SK-N-SH treated with all-trans-retinoic acid at 6 μM for 48 hours (cell line): ENCODE measurements around the gene SEMA5A.

Source experiments
- ATAC-seq: fragments of 200-7000 bp; cut with Tn5 transposase; 3 replicates; pipeline ENCODE4 v1.9.1; 2020; ENCODE audit warnings: mild to moderate bottlenecking, moderate library complexity
- ARNTL ChIP-seq: fragments of 450-650 bp; formaldehyde crosslinking; IDR thresholded peaks from 2 replicates; pipeline ENCODE4 v1.5.0; 2020; ENCODE audit warnings: low read depth, mild to moderate bottlenecking, moderate library complexity, borderline replicate concordance
- CSDC2 ChIP-seq: fragments of 250-450 bp; sonication (Bioruptor Pico); IDR thresholded peaks from 2 replicates; pipeline ENCODE4 v1.5.0; 2020; ENCODE audit warnings: mild to moderate bottlenecking, moderate library complexity
- GLIS3 ChIP-seq: fragments of 250-450 bp; sonication (Bioruptor Pico); IDR thresholded peaks from 2 replicates; pipeline ENCODE4 v1.5.0; 2020; ENCODE audit warnings: mild to moderate bottlenecking, moderate library complexity
- ISL1 ChIP-seq: fragments of 250-450 bp; sonication (Bioruptor Pico); IDR thresholded peaks from 2 replicates; pipeline ENCODE4 v2.1.2; 2022; ENCODE audit warnings: mild to moderate bottlenecking, moderate library complexity
- OSR1 ChIP-seq: fragments of 250-450 bp; sonication (Bioruptor Pico); IDR thresholded peaks from 2 replicates; pipeline ENCODE4 v1.8.0; 2022; ENCODE audit warnings: moderate library complexity, mild to moderate bottlenecking, inconsistent platforms
- PPARA ChIP-seq: fragments of 250-450 bp; sonication (Bioruptor Pico); IDR thresholded peaks from 2 replicates; pipeline ENCODE4 v1.5.0; 2020; ENCODE audit warnings: mild to moderate bottlenecking, borderline replicate concordance
- RARB ChIP-seq: fragments of 250-450 bp; sonication (Bioruptor Pico); IDR thresholded peaks from 2 replicates; pipeline ENCODE4 v1.8.0; 2021; ENCODE audit warnings: mild to moderate bottlenecking, moderate library complexity
- SNAI2 ChIP-seq: fragments of 250-450 bp; sonication (Bioruptor Pico); IDR thresholded peaks from 2 replicates; pipeline ENCODE4 v1.5.0; 2020; ENCODE audit warnings: mild to moderate bottlenecking, moderate library complexity
- TCF4 ChIP-seq: fragments of 250-450 bp; sonication (Bioruptor Pico); IDR thresholded peaks from 2 replicates; pipeline ENCODE4 v1.8.0; 2021; ENCODE audit warnings: mild to moderate bottlenecking, moderate library complexity, borderline replicate concordance
- ZC3H10 ChIP-seq: fragments of 250-450 bp; sonication (Bioruptor Pico); IDR thresholded peaks from 2 replicates; pipeline ENCODE4 v1.5.1; 2021; ENCODE audit warnings: mild to moderate bottlenecking, moderate library complexity
- ZFP3 ChIP-seq: fragments of 250-450 bp; sonication (Bioruptor Pico); IDR thresholded peaks from 2 replicates; pipeline ENCODE4 v1.5.0; 2020; ENCODE audit warnings: mild to moderate bottlenecking, moderate library complexity
- ZFP30 ChIP-seq: fragments of 450-650 bp; formaldehyde crosslinking; IDR thresholded peaks from 2 replicates; pipeline ENCODE4 v1.5.0; 2022; ENCODE audit warnings: mild to moderate bottlenecking, moderate library complexity
- ZNF565 ChIP-seq: fragments of 450-650 bp; formaldehyde crosslinking; conservative IDR thresholded peaks from 2 replicates; pipeline ENCODE4 v1.5.0; 2020; ENCODE audit warnings: low read depth, mild to moderate bottlenecking, moderate library complexity
- ZNF8 ChIP-seq: fragments of 450-650 bp; formaldehyde crosslinking; IDR thresholded peaks from 2 replicates; pipeline ENCODE4 v1.5.0; 2020; ENCODE audit warnings: mild to moderate bottlenecking, moderate library complexity
- TF ChIP-seq, protein P1 (sequence below): fragments of 250-450 bp; sonication (Bioruptor Pico); IDR thresholded peaks from 2 replicates; pipeline ENCODE4 v1.8.0; 2020; ENCODE audit warnings: mild to moderate bottlenecking, moderate library complexity, borderline replicate concordance
- TF ChIP-seq, protein P2 (sequence below): fragments of 250-450 bp; sonication (Bioruptor Pico); IDR thresholded peaks from 2 replicates; pipeline ENCODE4 v1.5.1; 2021; ENCODE audit warnings: mild to moderate bottlenecking, moderate library complexity
- TF ChIP-seq, protein P3 (sequence below): fragments of 250-450 bp; sonication (Bioruptor Pico); IDR thresholded peaks from 2 replicates; pipeline ENCODE4 v1.5.1; 2020; ENCODE audit warnings: low read depth, mild to moderate bottlenecking, moderate library complexity
- TF ChIP-seq, protein P4 (sequence below): fragments of 250-450 bp; sonication (Bioruptor Pico); IDR thresholded peaks from 2 replicates; pipeline ENCODE4 v1.5.0; 2020; ENCODE audit warnings: mild to moderate bottlenecking, moderate library complexity

The SEMA5A gene

DNA sequence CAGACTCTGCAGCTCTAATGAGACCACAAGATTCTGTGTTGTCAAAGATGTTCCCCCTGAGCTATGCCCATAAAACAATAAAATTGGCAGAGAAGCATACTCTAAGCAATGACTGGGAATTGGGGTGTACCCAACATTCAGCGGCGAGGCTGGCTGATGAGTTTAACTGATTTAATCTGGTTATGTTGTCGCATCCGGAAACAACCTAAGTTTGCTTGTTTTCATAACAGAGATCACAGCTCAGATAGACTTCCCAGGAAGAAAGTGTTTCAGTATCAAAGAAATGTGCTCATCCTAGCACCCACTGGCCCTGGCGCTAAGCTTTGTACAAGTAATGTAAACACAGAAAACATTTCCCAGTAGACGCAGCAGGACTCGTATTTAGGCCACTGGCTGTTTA lies 7.4 kb downstream of the SEMA5A start:
- no peak for TF ChIP-seq ZC3H10 (CRISPR knock-in tag)
- peak; percentile 14; the same call in 1 of the 2 replicates for TF ChIP-seq TCF4 (CRISPR knock-in tag)
- TF ChIP-seq ZNF8 (CRISPR knock-in tag) = no peak
- TF ChIP-seq ISL1 = 0 out of 2 replicates have a peak, but pooled peaks have one; percentile 23
- ATAC-seq = no peak; the same call in 2 of the 3 replicates

DNA sequence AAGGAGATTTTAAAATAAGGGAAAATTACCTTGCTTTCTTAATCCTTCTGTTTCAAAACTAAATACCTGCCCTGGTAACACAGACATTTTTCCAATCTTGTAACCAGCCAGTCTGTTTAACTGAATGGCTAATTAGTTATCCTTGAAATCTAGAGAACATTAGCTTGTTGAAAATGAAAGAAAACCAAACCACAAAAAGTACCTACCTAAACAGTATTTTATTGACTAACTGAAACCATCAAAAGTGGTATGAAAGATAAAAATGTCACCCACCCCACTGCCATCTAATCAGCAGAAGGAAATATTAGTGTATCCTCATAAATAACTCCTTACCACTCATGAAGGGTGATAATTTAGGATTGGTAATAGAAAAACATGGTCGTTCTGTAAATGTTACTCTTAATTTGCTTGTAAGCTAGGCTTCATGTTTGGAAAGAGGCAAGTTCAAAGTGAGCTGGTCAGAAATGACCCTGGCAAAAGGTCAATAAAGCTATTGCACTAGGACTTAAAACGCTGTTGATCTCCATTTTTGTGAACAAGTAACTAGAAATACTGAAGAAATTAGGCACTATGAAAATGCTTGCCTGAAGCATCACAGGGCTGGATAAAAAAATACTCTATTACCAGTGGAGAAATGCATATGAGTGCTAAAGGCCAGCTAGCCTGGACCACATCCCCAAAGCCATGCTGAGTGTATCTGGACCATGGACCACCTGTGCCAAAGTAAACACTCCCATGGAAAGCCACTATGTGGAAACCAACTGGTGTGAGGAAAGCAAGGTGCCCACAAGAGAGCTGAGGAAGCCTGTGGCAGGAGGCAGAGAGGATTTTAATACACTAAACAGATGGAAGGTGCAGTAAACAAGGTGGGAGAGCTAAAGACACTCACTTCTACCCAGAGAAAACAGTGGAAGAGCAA lies 8.4 kb downstream of the SEMA5A start:
- TF ChIP-seq ZFP3 (CRISPR knock-in tag) (no peak), ARNTL (CRISPR knock-in tag) (no peak), TCF4 (CRISPR knock-in tag) (no peak), ISL1 (no peak), PPARA (CRISPR knock-in tag) (no peak), ZNF565 (no peak), RARB (no peak), ZNF8 (CRISPR knock-in tag) (no peak), OSR1 (CRISPR knock-in tag) (no peak)
- TF ChIP-seq, protein P1, sequence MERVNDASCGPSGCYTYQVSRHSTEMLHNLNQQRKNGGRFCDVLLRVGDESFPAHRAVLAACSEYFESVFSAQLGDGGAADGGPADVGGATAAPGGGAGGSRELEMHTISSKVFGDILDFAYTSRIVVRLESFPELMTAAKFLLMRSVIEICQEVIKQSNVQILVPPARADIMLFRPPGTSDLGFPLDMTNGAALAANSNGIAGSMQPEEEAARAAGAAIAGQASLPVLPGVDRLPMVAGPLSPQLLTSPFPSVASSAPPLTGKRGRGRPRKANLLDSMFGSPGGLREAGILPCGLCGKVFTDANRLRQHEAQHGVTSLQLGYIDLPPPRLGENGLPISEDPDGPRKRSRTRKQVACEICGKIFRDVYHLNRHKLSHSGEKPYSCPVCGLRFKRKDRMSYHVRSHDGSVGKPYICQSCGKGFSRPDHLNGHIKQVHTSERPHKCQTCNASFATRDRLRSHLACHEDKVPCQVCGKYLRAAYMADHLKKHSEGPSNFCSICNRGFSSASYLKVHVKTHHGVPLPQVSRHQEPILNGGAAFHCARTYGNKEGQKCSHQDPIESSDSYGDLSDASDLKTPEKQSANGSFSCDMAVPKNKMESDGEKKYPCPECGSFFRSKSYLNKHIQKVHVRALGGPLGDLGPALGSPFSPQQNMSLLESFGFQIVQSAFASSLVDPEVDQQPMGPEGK (CRISPR knock-in tag) = no peak
- TF ChIP-seq, protein P2, sequence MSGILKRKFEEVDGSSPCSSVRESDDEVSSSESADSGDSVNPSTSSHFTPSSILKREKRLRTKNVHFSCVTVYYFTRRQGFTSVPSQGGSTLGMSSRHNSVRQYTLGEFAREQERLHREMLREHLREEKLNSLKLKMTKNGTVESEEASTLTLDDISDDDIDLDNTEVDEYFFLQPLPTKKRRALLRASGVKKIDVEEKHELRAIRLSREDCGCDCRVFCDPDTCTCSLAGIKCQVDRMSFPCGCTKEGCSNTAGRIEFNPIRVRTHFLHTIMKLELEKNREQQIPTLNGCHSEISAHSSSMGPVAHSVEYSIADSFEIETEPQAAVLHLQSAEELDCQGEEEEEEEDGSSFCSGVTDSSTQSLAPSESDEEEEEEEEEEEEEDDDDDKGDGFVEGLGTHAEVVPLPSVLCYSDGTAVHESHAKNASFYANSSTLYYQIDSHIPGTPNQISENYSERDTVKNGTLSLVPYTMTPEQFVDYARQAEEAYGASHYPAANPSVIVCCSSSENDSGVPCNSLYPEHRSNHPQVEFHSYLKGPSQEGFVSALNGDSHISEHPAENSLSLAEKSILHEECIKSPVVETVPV (CRISPR knock-in tag) = no peak
- ATAC-seq = no peak

DNA sequence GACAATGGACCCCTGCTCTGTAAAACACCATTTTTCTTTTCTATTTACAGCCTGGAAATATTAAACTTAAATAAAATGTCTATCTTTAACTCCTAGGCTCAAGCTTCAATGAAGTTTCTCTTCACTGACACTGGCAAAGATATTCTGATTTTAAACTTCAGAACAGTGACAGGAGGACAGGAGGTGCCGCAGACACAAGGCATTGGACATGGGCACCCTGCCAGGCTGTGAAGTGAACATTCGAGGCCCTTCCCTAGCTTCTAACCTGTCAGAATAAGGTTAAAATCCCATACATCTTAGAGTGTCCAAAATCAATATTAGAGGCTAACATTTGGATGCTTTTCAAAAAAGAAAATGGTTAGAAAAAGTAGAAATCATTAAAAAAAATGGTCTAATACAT lies 9.2 kb downstream of the SEMA5A start:
- TF ChIP-seq TCF4 (CRISPR knock-in tag) (no peak), CSDC2 (CRISPR knock-in tag) (no peak), RARB (no peak), SNAI2 (CRISPR knock-in tag) (no peak)
- TF ChIP-seq, protein P3, sequence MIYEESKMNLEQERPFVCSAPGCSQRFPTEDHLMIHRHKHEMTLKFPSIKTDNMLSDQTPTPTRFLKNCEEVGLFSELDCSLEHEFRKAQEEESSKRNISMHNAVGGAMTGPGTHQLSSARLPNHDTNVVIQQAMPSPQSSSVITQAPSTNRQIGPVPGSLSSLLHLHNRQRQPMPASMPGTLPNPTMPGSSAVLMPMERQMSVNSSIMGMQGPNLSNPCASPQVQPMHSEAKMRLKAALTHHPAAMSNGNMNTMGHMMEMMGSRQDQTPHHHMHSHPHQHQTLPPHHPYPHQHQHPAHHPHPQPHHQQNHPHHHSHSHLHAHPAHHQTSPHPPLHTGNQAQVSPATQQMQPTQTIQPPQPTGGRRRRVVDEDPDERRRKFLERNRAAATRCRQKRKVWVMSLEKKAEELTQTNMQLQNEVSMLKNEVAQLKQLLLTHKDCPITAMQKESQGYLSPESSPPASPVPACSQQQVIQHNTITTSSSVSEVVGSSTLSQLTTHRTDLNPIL (CRISPR knock-in tag) = no peak
- no peak for ATAC-seq

DNA sequence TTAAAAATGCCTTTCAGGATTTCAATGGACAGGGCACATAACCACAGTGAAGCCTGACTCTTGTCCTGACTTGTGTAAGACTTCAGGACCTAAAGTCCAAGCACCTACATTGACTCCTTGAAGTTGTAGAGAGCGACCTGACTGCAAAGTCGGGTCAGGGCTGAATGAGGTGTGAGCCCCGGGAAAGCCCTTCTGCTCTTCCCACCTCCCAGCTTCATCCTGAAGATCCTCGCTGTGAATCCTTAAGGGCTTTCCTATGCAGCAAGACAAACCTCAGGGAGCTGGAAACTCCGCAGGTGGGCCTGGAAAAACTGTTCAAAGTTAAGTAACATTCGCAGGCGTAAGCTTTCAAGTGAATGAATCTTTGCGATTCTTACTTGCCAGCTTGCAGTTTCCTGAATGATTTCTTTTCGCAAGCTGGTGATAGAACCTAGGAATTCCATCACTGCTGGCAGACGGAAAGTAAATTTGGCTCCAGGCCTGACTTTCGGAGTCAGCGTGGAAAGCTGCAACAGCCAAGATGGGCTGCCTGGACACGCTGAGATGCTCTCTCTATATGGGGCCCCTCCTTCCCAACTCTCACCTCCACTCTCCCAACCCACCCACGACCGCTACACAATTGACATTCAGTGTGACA lies 10.9 kb downstream of the SEMA5A start:
- ATAC-seq = no peak
- TF ChIP-seq, protein P4, sequence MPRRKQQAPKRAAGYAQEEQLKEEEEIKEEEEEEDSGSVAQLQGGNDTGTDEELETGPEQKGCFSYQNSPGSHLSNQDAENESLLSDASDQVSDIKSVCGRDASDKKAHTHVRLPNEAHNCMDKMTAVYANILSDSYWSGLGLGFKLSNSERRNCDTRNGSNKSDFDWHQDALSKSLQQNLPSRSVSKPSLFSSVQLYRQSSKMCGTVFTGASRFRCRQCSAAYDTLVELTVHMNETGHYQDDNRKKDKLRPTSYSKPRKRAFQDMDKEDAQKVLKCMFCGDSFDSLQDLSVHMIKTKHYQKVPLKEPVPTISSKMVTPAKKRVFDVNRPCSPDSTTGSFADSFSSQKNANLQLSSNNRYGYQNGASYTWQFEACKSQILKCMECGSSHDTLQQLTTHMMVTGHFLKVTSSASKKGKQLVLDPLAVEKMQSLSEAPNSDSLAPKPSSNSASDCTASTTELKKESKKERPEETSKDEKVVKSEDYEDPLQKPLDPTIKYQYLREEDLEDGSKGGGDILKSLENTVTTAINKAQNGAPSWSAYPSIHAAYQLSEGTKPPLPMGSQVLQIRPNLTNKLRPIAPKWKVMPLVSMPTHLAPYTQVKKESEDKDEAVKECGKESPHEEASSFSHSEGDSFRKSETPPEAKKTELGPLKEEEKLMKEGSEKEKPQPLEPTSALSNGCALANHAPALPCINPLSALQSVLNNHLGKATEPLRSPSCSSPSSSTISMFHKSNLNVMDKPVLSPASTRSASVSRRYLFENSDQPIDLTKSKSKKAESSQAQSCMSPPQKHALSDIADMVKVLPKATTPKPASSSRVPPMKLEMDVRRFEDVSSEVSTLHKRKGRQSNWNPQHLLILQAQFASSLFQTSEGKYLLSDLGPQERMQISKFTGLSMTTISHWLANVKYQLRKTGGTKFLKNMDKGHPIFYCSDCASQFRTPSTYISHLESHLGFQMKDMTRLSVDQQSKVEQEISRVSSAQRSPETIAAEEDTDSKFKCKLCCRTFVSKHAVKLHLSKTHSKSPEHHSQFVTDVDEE (CRISPR knock-in tag) = no peak
- TF ChIP-seq SNAI2 (CRISPR knock-in tag) (no peak), ZFP30 (CRISPR knock-in tag) (no peak), GLIS3 (no peak)
